ENCODE measurements around the gene PTGS2. TPM values are rescaled to one million over a fixed set of nuclear protein-coding genes. Genes with fewer than 3 reads are reported as not detected.

Gene PTGS2
- total and polyA plus RNA-seq, 2 of the 8 experiments (the other 6 are each of a cell fraction or from before 2014, with no cell fraction given) = 0.29 to 0.35 TPM

DNA sequence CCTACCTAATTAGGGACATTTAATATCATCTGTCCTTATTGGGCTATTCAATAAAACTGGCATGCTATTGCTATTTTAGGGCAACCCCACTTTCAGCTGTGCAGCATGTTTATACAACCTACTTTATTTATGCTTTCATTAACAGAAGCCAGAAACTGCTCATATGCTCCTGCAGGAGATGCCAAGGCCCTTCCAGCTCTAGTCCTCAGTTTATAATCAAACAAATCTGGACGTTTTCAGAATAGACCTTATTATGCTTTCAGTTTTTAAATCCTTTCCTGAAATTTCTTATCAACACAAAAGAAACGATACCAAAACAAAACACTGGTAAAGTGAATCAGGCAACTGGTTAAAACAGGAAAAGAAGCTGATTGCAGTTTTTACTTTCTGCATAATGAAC lies 53.2 kb downstream of the PTGS2 start:
- TF ChIP-seq, protein P1, sequence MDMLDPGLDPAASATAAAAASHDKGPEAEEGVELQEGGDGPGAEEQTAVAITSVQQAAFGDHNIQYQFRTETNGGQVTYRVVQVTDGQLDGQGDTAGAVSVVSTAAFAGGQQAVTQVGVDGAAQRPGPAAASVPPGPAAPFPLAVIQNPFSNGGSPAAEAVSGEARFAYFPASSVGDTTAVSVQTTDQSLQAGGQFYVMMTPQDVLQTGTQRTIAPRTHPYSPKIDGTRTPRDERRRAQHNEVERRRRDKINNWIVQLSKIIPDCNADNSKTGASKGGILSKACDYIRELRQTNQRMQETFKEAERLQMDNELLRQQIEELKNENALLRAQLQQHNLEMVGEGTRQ (IDR thresholded peaks at IDR 0.05; ENCODE audit: low read length) = no peak
- WGBS, 2 experiments (ENCODE audit: extremely low coverage in 1 of 2, insufficient coverage in 1 of 2, insufficient read length in 1 of 2, insufficient replicate concordance in 2 of 2, low coverage in 1 of 2, low lambda C conversion rate in 2 of 2, missing lambda C conversion rate in 1 of 2) = 79% methylated on average over 2 of the region's 2 CpGs; no CpG with 5 or more reads in 1 of the 2 experiments
- no peak overlapping the region for H2AK5ac ChIP-seq (ENCODE audit: low read depth, low read length)
- no peaks in the 10 kb centered on the region for H3K36me3 ChIP-seq (ENCODE audit: control insufficient read depth in 2 of 4, insufficient read depth in 4 of 4, low read length in 3 of 4)
- no peak overlapping the region for H4K91ac ChIP-seq (replicated peaks; ENCODE audit: insufficient read length, low read length)
- H2BK12ac ChIP-seq (ENCODE audit: low read depth, low read length) = no peak overlapping the region
- H3K4me2 ChIP-seq (ENCODE audit: insufficient read depth in 1 of 2, low read depth in 2 of 2, low read length in 2 of 2) = no peak overlapping the region
- no peak overlapping the region for H4K5ac ChIP-seq (ENCODE audit: insufficient read length, low read depth, low read length)
- H3K9ac ChIP-seq (replicated peaks in 1 of 4; ENCODE audit: extremely low read depth in 1 of 4, low read depth in 3 of 4, low read length in 3 of 4) = no peak overlapping the region
- DNase-seq (ENCODE audit: low read depth in 1 of 2, low spot score in 2 of 2) (no peak), FAIRE-seq (no peak)
- H3K27ac ChIP-seq (ENCODE audit: low read depth, low read length) = no peak overlapping the region
- no peak overlapping the region for H3K23ac ChIP-seq (ENCODE audit: insufficient read length)
- H2BK15ac ChIP-seq (ENCODE audit: low read length) = no peak overlapping the region
- no peaks in the 10 kb centered on the region for H3K9me3 ChIP-seq (ENCODE audit: insufficient read depth in 2 of 2, low read depth in 1 of 2, low read length in 1 of 2)
- H3K14ac ChIP-seq (ENCODE audit: insufficient read length) = no peak overlapping the region
- no peak overlapping the region for H3K56ac ChIP-seq (replicated peaks; ENCODE audit: insufficient read length, low read depth, low read length)
- H2BK5ac ChIP-seq (ENCODE audit: low read depth, low read length) = no peak overlapping the region
- H2AFZ ChIP-seq (ENCODE audit: low read length) = no peak overlapping the region
- H3K18ac ChIP-seq (ENCODE audit: extremely low read depth, low read length) = no peak overlapping the region
- H3K4me3 ChIP-seq (ENCODE audit: extremely low read depth in 1 of 4, insufficient read depth in 2 of 4, low read depth in 3 of 4, low read length in 4 of 4) = no peak overlapping the region
- no peaks in the 10 kb centered on the region for H4K20me1 ChIP-seq (replicated peaks in 1 of 2; ENCODE audit: control insufficient read depth in 1 of 2, insufficient read depth in 2 of 2, low read length in 2 of 2)
- ChIA-PET POLR2A (ENCODE audit: partially characterized antibody) (no interaction called here), CTCF (ENCODE audit: partially characterized antibody) (interaction anchor here (1.0 to 1.5 kb wide), 2 partner anchors 9 to 22 kb away, joined by 4 to 5 read pairs; no protein-coding TSS in a partner anchor)
- H3K23me2 ChIP-seq (ENCODE audit: low read depth, low read length) = no peaks in the 10 kb centered on the region
- no peaks in the 10 kb centered on the region for H3K27me3 ChIP-seq (replicated peaks in 1 of 4; ENCODE audit: control insufficient read depth in 3 of 4, extremely low read depth in 1 of 4, insufficient read depth in 3 of 4, low read length in 3 of 4)
- H3K79me1 ChIP-seq (ENCODE audit: low read depth, low read length) = no peaks in the 10 kb centered on the region
- no peak overlapping the region for H4K8ac ChIP-seq (ENCODE audit: extremely low read depth, insufficient read depth, low read length)
- H3K4ac ChIP-seq (replicated peaks; ENCODE audit: insufficient read length, low read depth, low read length) = no peak overlapping the region
- H2BK20ac ChIP-seq (ENCODE audit: low read length) = no peak overlapping the region
- no peaks in the 10 kb centered on the region for H3K4me1 ChIP-seq (replicated peaks in 1 of 4; ENCODE audit: control insufficient read depth in 3 of 4, insufficient read depth in 4 of 4, low read length in 3 of 4)
- no peak overlapping the region for H2BK120ac ChIP-seq (replicated peaks; ENCODE audit: low read depth, low read length)
- no peaks in the 10 kb centered on the region for H3K79me2 ChIP-seq (ENCODE audit: control insufficient read depth in 1 of 2, insufficient read depth in 2 of 2, low read length in 2 of 2)
